ENCODE data around the gene CYTH1.

The CYTH1 gene

GRCh38 chr17:78826421-78826820, 44.3 kb upstream of the CYTH1 start:
- no peak for TF ChIP-seq FOXM1 (IDR thresholded peaks at IDR 0.05; ENCODE audit: borderline replicate concordance, low read depth)
- TF ChIP-seq EP300 (IDR thresholded peaks at IDR 0.05; ENCODE audit: borderline replicate concordance), result no peak
- TF ChIP-seq ZBTB7A (IDR thresholded peaks at IDR 0.05; ENCODE audit: low read depth), result no peak
- no peak for TF ChIP-seq TEAD4 (IDR thresholded peaks at IDR 0.05)
- no peak for TF ChIP-seq MAX (IDR thresholded peaks at IDR 0.05)
- no peak for TF ChIP-seq CEBPB (IDR thresholded peaks at IDR 0.05)
- no peak for TF ChIP-seq RAD21 (IDR thresholded peaks at IDR 0.05; ENCODE audit: low read depth)
- TF ChIP-seq CREB1 (IDR thresholded peaks at IDR 0.05; ENCODE audit: low read depth), result no peak
- TF ChIP-seq YY1 (IDR thresholded peaks at IDR 0.05; ENCODE audit: low read depth), result no peak
- no peak for TF ChIP-seq TAF1 (IDR thresholded peaks at IDR 0.05; ENCODE audit: low read depth)
- no peak for TF ChIP-seq NFIC (IDR thresholded peaks at IDR 0.05)
- no peak for TF ChIP-seq USF1 (IDR thresholded peaks at IDR 0.05)
- TF ChIP-seq TCF12 (IDR thresholded peaks at IDR 0.05; ENCODE audit: low read depth), result no peak
- TF ChIP-seq, protein P1, sequence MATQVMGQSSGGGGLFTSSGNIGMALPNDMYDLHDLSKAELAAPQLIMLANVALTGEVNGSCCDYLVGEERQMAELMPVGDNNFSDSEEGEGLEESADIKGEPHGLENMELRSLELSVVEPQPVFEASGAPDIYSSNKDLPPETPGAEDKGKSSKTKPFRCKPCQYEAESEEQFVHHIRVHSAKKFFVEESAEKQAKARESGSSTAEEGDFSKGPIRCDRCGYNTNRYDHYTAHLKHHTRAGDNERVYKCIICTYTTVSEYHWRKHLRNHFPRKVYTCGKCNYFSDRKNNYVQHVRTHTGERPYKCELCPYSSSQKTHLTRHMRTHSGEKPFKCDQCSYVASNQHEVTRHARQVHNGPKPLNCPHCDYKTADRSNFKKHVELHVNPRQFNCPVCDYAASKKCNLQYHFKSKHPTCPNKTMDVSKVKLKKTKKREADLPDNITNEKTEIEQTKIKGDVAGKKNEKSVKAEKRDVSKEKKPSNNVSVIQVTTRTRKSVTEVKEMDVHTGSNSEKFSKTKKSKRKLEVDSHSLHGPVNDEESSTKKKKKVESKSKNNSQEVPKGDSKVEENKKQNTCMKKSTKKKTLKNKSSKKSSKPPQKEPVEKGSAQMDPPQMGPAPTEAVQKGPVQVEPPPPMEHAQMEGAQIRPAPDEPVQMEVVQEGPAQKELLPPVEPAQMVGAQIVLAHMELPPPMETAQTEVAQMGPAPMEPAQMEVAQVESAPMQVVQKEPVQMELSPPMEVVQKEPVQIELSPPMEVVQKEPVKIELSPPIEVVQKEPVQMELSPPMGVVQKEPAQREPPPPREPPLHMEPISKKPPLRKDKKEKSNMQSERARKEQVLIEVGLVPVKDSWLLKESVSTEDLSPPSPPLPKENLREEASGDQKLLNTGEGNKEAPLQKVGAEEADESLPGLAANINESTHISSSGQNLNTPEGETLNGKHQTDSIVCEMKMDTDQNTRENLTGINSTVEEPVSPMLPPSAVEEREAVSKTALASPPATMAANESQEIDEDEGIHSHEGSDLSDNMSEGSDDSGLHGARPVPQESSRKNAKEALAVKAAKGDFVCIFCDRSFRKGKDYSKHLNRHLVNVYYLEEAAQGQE (IDR thresholded peaks at IDR 0.05; ENCODE audit: low read depth), result no peak

DNA sequence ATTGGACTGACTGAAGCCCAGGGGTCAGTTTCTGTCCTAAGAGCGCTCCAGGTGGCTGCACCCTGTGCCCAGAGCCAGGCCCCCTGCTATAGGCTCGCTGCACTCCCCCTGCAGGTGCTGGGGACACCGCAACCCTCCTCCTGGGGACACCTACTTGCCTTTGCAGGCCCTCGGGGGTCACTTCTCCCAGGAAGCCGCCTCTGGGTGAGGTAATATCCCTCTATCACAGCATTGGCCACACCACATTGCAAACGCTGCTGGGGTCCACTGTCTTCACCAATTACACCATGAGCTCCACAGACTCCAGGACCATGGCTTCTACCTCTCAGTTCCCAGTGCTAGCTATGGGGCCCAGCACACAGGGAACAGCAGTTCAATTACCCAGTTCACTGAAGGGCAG, 43.6 kb upstream of the CYTH1 start:
- TF ChIP-seq YY1 (IDR thresholded peaks at IDR 0.05; ENCODE audit: low read depth), result no peak
- no peak for TF ChIP-seq EGR1 (IDR thresholded peaks at IDR 0.05)
- TF ChIP-seq FOXM1 (IDR thresholded peaks at IDR 0.05; ENCODE audit: borderline replicate concordance, low read depth), result no peak
- TF ChIP-seq RAD21 (IDR thresholded peaks at IDR 0.05; ENCODE audit: low read depth), result no peak
- TF ChIP-seq MAX (IDR thresholded peaks at IDR 0.05), result no peak
- TF ChIP-seq TAF1 (IDR thresholded peaks at IDR 0.05; ENCODE audit: low read depth), result no peak
- TF ChIP-seq CREB1 (IDR thresholded peaks at IDR 0.05; ENCODE audit: low read depth), result no peak
- no peak for TF ChIP-seq NFIC (IDR thresholded peaks at IDR 0.05)
- no peak for TF ChIP-seq TEAD4 (IDR thresholded peaks at IDR 0.05)
- TF ChIP-seq ZBTB7A (IDR thresholded peaks at IDR 0.05; ENCODE audit: low read depth), result no peak
- TF ChIP-seq, protein P1 (IDR thresholded peaks at IDR 0.05; ENCODE audit: low read depth), result no peak

- TF ChIP-seq EGR1 (IDR thresholded peaks at IDR 0.05) (no peak), MAX (IDR thresholded peaks at IDR 0.05) (no peak)
Measured at GRCh38 chr17:78824240-78824639, 42.2 kb upstream of the CYTH1 start.

- TF ChIP-seq FOXM1 (IDR thresholded peaks at IDR 0.05; ENCODE audit: borderline replicate concordance, low read depth) (no peak), TCF12 (IDR thresholded peaks at IDR 0.05; ENCODE audit: low read depth) (no peak), ZBTB7A (IDR thresholded peaks at IDR 0.05; ENCODE audit: low read depth) (no peak), EGR1 (IDR thresholded peaks at IDR 0.05) (no peak), RAD21 (IDR thresholded peaks at IDR 0.05; ENCODE audit: low read depth) (no peak), USF1 (IDR thresholded peaks at IDR 0.05) (no peak), CREB1 (IDR thresholded peaks at IDR 0.05; ENCODE audit: low read depth) (no peak), TAF1 (IDR thresholded peaks at IDR 0.05; ENCODE audit: low read depth) (no peak)
Measured at GRCh38 chr17:78823282-78824046, 41.4 kb upstream of the CYTH1 start.

DNA sequence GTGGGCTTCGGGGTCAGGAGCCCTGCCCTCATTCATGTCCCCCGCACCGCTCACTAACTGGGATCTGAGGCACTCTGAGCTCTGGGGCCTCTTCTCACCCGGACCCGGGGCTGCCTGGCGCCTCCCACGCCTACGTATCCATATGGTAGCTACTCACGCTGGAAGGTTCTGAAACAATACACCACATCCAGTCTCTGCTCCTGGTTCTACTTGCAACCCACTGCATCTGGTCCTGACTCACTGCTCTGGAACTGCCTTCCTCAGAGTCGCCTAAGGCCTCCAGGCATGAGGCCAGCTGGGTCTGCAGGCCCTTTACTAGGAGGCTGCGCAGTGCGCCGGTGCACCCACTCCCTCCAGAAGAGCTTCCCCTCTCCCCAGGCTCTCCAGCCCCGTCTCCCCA, 40.5 kb upstream of the CYTH1 start:
- no peak for TF ChIP-seq NFIC (IDR thresholded peaks at IDR 0.05)
- no peak for TF ChIP-seq RAD21 (IDR thresholded peaks at IDR 0.05; ENCODE audit: low read depth)
- TF ChIP-seq USF1 (IDR thresholded peaks at IDR 0.05), result no peak
- no peak for TF ChIP-seq CREB1 (IDR thresholded peaks at IDR 0.05; ENCODE audit: low read depth)
- TF ChIP-seq MAX (IDR thresholded peaks at IDR 0.05), result no peak
- no peak for TF ChIP-seq TCF12 (IDR thresholded peaks at IDR 0.05; ENCODE audit: low read depth)
- TF ChIP-seq TAF1 (IDR thresholded peaks at IDR 0.05; ENCODE audit: low read depth), result no peak
- no peak for TF ChIP-seq FOXM1 (IDR thresholded peaks at IDR 0.05; ENCODE audit: borderline replicate concordance, low read depth)
- TF ChIP-seq EGR1 (IDR thresholded peaks at IDR 0.05), result no peak
- no peak for TF ChIP-seq CEBPB (IDR thresholded peaks at IDR 0.05)

Measured in Ishikawa (cell line).